ENCODE data around the gene C16orf87.

The C16orf87 gene

GRCh38 chr16:46830902-46831647 is at the start of gene C16orf87 (continued):
- TF ChIP-seq YY1 (tag by site-specific recombination; IDR thresholded peaks at IDR 0.05) (peak; percentile 50; the same call in 1 of the 2 replicates), ZNF138 (tag by site-specific recombination; IDR thresholded peaks at IDR 0.05; ENCODE audit: borderline replicate concordance) (no peak), KLF9 (tag by site-specific recombination; IDR thresholded peaks at IDR 0.05; ENCODE audit: low read depth) (peak; percentile 92), PATZ1 (tag by site-specific recombination; IDR thresholded peaks at IDR 0.05) (peak; percentile 51), GLIS2 (tag by site-specific recombination; IDR thresholded peaks at IDR 0.05) (peak; percentile 43; the same call in 1 of the 2 replicates), SCRT1 (tag by site-specific recombination; IDR thresholded peaks at IDR 0.05; ENCODE audit: borderline replicate concordance) (peak; percentile 85), ZNF701 (tag by site-specific recombination; IDR thresholded peaks at IDR 0.05) (no peak), ZNF48 (tag by site-specific recombination; IDR thresholded peaks at IDR 0.05) (no peak), BCL11A (tag by site-specific recombination; IDR thresholded peaks at IDR 0.05; ENCODE audit: low read depth) (no peak), ZNF433 (tag by site-specific recombination; IDR thresholded peaks at IDR 0.05; ENCODE audit: low read depth) (no peak), ZNF248 (tag by site-specific recombination; IDR thresholded peaks at IDR 0.05) (no peak), KLF1 (tag by site-specific recombination; IDR thresholded peaks at IDR 0.05) (peak; percentile 33; the same call in 1 of the 2 replicates), ZFHX2 (tag by site-specific recombination; conservative IDR thresholded peaks at IDR 0.05) (peak; percentile 36; the same call in 1 of the 2 replicates), ZBTB10 (tag by site-specific recombination; IDR thresholded peaks at IDR 0.05) (no peak), ZNF362 (tag by site-specific recombination; IDR thresholded peaks at IDR 0.05) (no peak), MZF1 (tag by site-specific recombination; IDR thresholded peaks at IDR 0.05; ENCODE audit: borderline replicate concordance) (no peak), ZNF843 (tag by site-specific recombination; IDR thresholded peaks at IDR 0.05) (no peak)
- TF ChIP-seq, protein P1, sequence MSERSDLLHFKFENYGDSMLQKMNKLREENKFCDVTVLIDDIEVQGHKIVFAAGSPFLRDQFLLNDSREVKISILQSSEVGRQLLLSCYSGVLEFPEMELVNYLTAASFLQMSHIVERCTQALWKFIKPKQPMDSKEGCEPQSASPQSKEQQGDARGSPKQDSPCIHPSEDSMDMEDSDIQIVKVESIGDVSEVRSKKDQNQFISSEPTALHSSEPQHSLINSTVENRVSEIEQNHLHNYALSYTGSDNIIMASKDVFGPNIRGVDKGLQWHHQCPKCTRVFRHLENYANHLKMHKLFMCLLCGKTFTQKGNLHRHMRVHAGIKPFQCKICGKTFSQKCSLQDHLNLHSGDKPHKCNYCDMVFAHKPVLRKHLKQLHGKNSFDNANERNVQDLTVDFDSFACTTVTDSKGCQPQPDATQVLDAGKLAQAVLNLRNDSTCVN (tag by site-specific recombination; optimal IDR thresholded peaks at IDR 0.05) = peak; percentile 65

GRCh38 chr16:46875243-46875642 is 44.3 kb upstream of the C16orf87 start:
- no peak overlapping the region for H3K27ac ChIP-seq (ENCODE audit: extremely low read depth, low read depth, low read length)
- ChIA-PET CTCF (interaction anchor here (0.6 to 1.1 kb wide), 4 partner anchors 18 to 33 kb away, joined by 3 to 4 read pairs (median 4); no protein-coding TSS in a partner anchor), POLR2A (no interaction called here)
- no peak overlapping the region for H3K4me3 ChIP-seq (ENCODE audit: low read depth, low read length)
- no peaks in the 10 kb centered on the region for H3K4me1 ChIP-seq (ENCODE audit: control insufficient read depth, insufficient read depth, low read length)
- H3K36me3 ChIP-seq (ENCODE audit: control insufficient read depth in 2 of 2, insufficient read depth in 1 of 2, low read length in 2 of 2) = no peaks in the 10 kb centered on the region; a peak in 1 of 3 replicates
- TF ChIP-seq PRDM10 (tag by site-specific recombination; IDR thresholded peaks at IDR 0.05) = no peak
- TF ChIP-seq ZNF121 (tag by site-specific recombination; IDR thresholded peaks at IDR 0.05) = peak; percentile 81
- no peaks in the 10 kb centered on the region for H3K9me3 ChIP-seq (ENCODE audit: control insufficient read depth, insufficient read depth, low read depth, low read length)

Data from HEK293 (cell line).